Spleen (tissue), 11 donors: ENCODE measurements around the gene TSPOAP1. TPM values are rescaled to one million over a fixed set of nuclear protein-coding genes. Genes with fewer than 3 reads are reported as not detected.

Experiments
- DNase-seq: peaks from one replicate; pipeline ENCODE4 v3.0.0-alpha.2; 2020
- H3K27ac ChIP-seq, 8 donors: fragments of 200-600 bp; sonication (generic) in 7 of 8; 1 replicate in 4 of 8; 2 replicates in 4 of 8; pipeline versions ENCODE4 v1.5.0 to v1.8.0; 2016 to 2021; ENCODE audit warnings: inconsistent platforms in 4 of 8, mild to moderate bottlenecking in 4 of 8, moderate library complexity in 1 of 8
- H3K27me3 ChIP-seq, 7 donors: fragments of 200-600 bp; sonication (generic) in 6 of 7; replicated peaks in 1 of 7; 1 replicate in 4 of 7; 2 replicates in 3 of 7; pipeline versions ENCODE4 v1.5.0 to v1.8.0; 2016 to 2021; ENCODE audit warnings: inconsistent platforms in 3 of 7, mild to moderate bottlenecking in 1 of 7
- H3K36me3 ChIP-seq, 6 donors: fragments of 200-600 bp; sonication (generic) in 5 of 6; 1 replicate in 4 of 6; 2 replicates in 2 of 6; pipeline versions ENCODE4 v1.5.0 to v1.8.0; 2016 to 2021; ENCODE audit warnings: inconsistent platforms in 2 of 6
- H3K4me1 ChIP-seq, 6 donors: fragments of 200-600 bp; sonication (generic) in 5 of 6; 1 replicate in 3 of 6; 2 replicates in 3 of 6; pipeline versions ENCODE4 v1.5.0 to v1.8.0; 2016 to 2021; ENCODE audit warnings: inconsistent platforms in 3 of 6
- H3K4me3 ChIP-seq, 8 donors: fragments of 200-600 bp; sonication (generic) in 7 of 8; 1 replicate in 4 of 8; 2 replicates in 4 of 8; pipeline versions ENCODE4 v1.5.0 to v1.8.0; 2016 to 2021; ENCODE audit warnings: inconsistent platforms in 4 of 8, mild to moderate bottlenecking in 4 of 8, moderate library complexity in 2 of 8
- H3K9me3 ChIP-seq, 8 donors: fragments of 200-600 bp; sonication (generic) in 7 of 8; 1 replicate in 4 of 8; 2 replicates in 4 of 8; pipeline versions ENCODE4 v1.5.0 to v1.8.0; 2016 to 2021; ENCODE audit warnings: inconsistent platforms in 4 of 8
- CTCF ChIP-seq, 11 experiments: fragments of 200-600 bp in 7 of 11; fragments of 450-650 bp in 4 of 11; sonication (generic) in 4 of 11; IDR thresholded peaks in 8 of 11; conservative IDR thresholded peaks in 3 of 11; 1 replicate in 7 of 11; 2 replicates in 4 of 11; pipeline versions ENCODE4 v1.4.0 to v1.8.0; 2016 to 2021; ENCODE audit warnings: antibody characterized with exemption in 11 of 11, inconsistent platforms in 4 of 11, mild to moderate bottlenecking in 1 of 11
- POLR2A ChIP-seq, 3 donors: fragments of 450-650 bp; IDR thresholded peaks; one replicate each; pipeline ENCODE4 v1.5.1; 2017; ENCODE audit warnings: antibody characterized with exemption in 3 of 3, mild to moderate bottlenecking in 1 of 3
- POLR2AphosphoS5 ChIP-seq, 3 donors: sonication (generic); formaldehyde crosslinking; IDR thresholded peaks; one replicate each; pipeline ENCODE4 v1.5.1; 2017; ENCODE audit warnings: antibody characterized with exemption in 3 of 3
- WGBS, 5 donors: extraction: QIAGEN DNeasy Blood & Tissue Kit in 3 of 5; methylation state at CpG; one replicate each; pipeline versions ENCODE4 v1.1.5 to v1.1.7; 2013 to 2018; 5-methylcytosine and 5-hydroxymethylcytosine counted together
- intact Hi-C: fragments of 100-400 bp; cut with DNase I; formaldehyde crosslinking; loops from one replicate; pipeline ENCODE4 v1.15.0; 2023; ENCODE audit warnings: low total_unique reads
- polyA plus RNA-seq, 3 donors: library from polyadenylated mRNA; stranded (reverse); fragments of 200-250 nt; gene quantifications; one replicate each; pipeline ENCODE4 v1.2.1, GENCODE V29; 2013
- total RNA-seq, 7 donors: library from RNA; depleted of rRNA in 3 of 7; stranded (reverse); fragments of >200 nt in 3 of 7; fragmentation: NEBNext Ultra II Directional in 4 of 7; extraction: Animal tissue kit (Norgen Biotek cat#: 25700) in 4 of 7; gene quantifications; one replicate each; pipeline versions ENCODE4 v1.1.0 to v1.2.1, GENCODE V29; 2016 to 2021
- donor health status: healthy with polysubstance abuse.
- donor health status: DM: no; HTN: no; CAD: no; lungs with moderate emphysema.
- donor health status: DM: no; HTN: no; CAD: no.
- donor health status: Bipolar disorder and iron deficiency.
- donor health status: healthy.
- donor health status: DM: no; HTN: no; CAD: no.
- donor health status: DM: yes; HTN: yes; CAD: no.

The TSPOAP1 gene
- total and polyA plus RNA-seq, 10 donors, result 11.5 to 31.8 (median 18.6) TPM

GRCh38 chr17:58309918-58310259, 18.7 kb downstream of the TSPOAP1 start:
- intact Hi-C loops, result loop anchor here (10.0 kb wide), 1 partner anchor 105 kb away; the partner anchor contains the start of gene RNF43
- no peak overlapping the region for H3K27ac ChIP-seq
- no peak for DNase-seq
- no peaks in the 10 kb centered on the region for H3K9me3 ChIP-seq
- WGBS, 5 donors, result 55 to 71% (median 62%) methylated on average over 5 of the region's 5 CpGs
- no peaks in the 10 kb centered on the region for H3K27me3 ChIP-seq
- peaks cover 0 to 11% (median 0%) of the 10 kb centered on the region in 6 donors for H3K4me1 ChIP-seq
- peaks cover 0 to 50% (median 0%) of the 10 kb centered on the region in 6 donors for H3K36me3 ChIP-seq
- H3K4me3 ChIP-seq, result no peak overlapping the region
- TF ChIP-seq POLR2A (IDR thresholded peaks at IDR 0.05) (no peak), POLR2AphosphoS5 (IDR thresholded peaks at IDR 0.05) (no peak), CTCF (IDR thresholded peaks at IDR 0.05 in 8 of 11, conservative IDR thresholded peaks at IDR 0.05 in 3 of 11) (no peak)

- Histone ChIP-seq H3K27me3 (no peaks in the 10 kb centered on the region), H3K4me1 (peaks cover 0 to 17% (median 4%) of the 10 kb centered on the region in 6 donors), H3K36me3 (peaks cover 0 to 50% (median 0%) of the 10 kb centered on the region in 6 donors), H3K27ac (no peak overlapping the region), H3K4me3 (no peak overlapping the region), H3K9me3 (no peaks in the 10 kb centered on the region)
- DNase-seq, result no peak
- TF ChIP-seq CTCF (IDR thresholded peaks at IDR 0.05 in 8 of 11, conservative IDR thresholded peaks at IDR 0.05 in 3 of 11) (no peak), POLR2AphosphoS5 (IDR thresholded peaks at IDR 0.05) (no peak), POLR2A (IDR thresholded peaks at IDR 0.05) (no peak)
- 75 to 83% (median 79%) methylated on average over 16 to 21 of the region's 21 CpGs for WGBS, 5 donors
- intact Hi-C loops, result no loop called here
These were observed 19.3 kb downstream of the TSPOAP1 start for GRCh38 chr17:58308985-58309917.

- intact Hi-C loops, result no loop called here
- Histone ChIP-seq H3K27me3 (no peaks in the 10 kb centered on the region), H3K4me3 (no peak overlapping the region), H3K4me1 (peaks cover 0 to 25% (median 8%) of the 10 kb centered on the region in 6 donors), H3K27ac (no peak overlapping the region), H3K9me3 (no peaks in the 10 kb centered on the region), H3K36me3 (peaks cover 0 to 50% (median 0%) of the 10 kb centered on the region in 6 donors)
- TF ChIP-seq CTCF (IDR thresholded peaks at IDR 0.05 in 8 of 11, conservative IDR thresholded peaks at IDR 0.05 in 3 of 11) (peak in 2 of 11 experiments; percentile 18 to 33), POLR2A (IDR thresholded peaks at IDR 0.05) (no peak), POLR2AphosphoS5 (IDR thresholded peaks at IDR 0.05) (no peak)
- 70 to 84% (median 77%) methylated on average over 25 to 32 of the region's 32 CpGs for WGBS, 5 donors
- peak; percentile 77 for DNase-seq
These were observed 20.2 kb downstream of the TSPOAP1 start for GRCh38 chr17:58308173-58308984.
